ENCODE data around the gene CACNA2D1.

- TF ChIP-seq POLR2A (IDR thresholded peaks at IDR 0.05) (no peak), CTCF (IDR thresholded peaks at IDR 0.05) (no peak), EP300 (IDR thresholded peaks at IDR 0.05) (no peak)
Measured at GRCh38 chr7:82347808-82348207, 95.8 kb downstream of the CACNA2D1 start.
